Heart left ventricle (tissue), 13 donors: Measurements from ENCODE around the gene DPYSL5.

Source experiments
- CTCF ChIP-seq, 12 donors: fragments of 200-600 bp; sonication (generic) in 4 of 12; IDR thresholded peaks; one replicate each; pipeline versions ENCODE4 v1.5.0 to v1.8.0; 2018 to 2022; ENCODE audit warnings: antibody characterized with exemption in 12 of 12, mild to moderate bottlenecking in 5 of 12
- POLR2A ChIP-seq, 2 donors: fragments of 450-650 bp; IDR thresholded peaks; one replicate each; pipeline ENCODE4 v1.6.1; 2017; ENCODE audit warnings: antibody characterized with exemption in 2 of 2, mild to moderate bottlenecking in 2 of 2, moderate library complexity in 2 of 2
- donor health status: ischemic (EF 13 %, LVEDD 7.1; RV severe dilation, severe dysfunction).
- donor health status: DM: no; HTN: yes; CAD: no.
- donor health status: DM: no; HTN: no; CAD: no.
- donor health status: ischemic (EF 25% LVEDD 6.9; RV normal size, moderate dysfunction).
- donor health status: ischemic (EF 25% LVEDD 5.7; RV mildly dilated, moderate dysfunction).
- donor health status: ischemic (EF 35%, LVEDD 5.7; RV mildly dilated, moderate dysfunction).
- donor health status: nonischemic (EF 11% LVEDD 7.7; RV severe dilation, severe dysfunction).
- donor health status: DM: yes; HTN: yes; CAD: no.
- donor health status: PGD.
- donor health status: ischemic (EF 29% LVEDD 5.4; RV normal size, mild dysfunction).
- donor health status: nonischemic (EF 23%, LVEDD 6.1; RV moderate dilation, normal function).

- TF ChIP-seq CTCF (IDR thresholded peaks at IDR 0.05) (no peak), POLR2A (IDR thresholded peaks at IDR 0.05) (no peak)
Measured at GRCh38 chr2:26980971-26981370, 133.0 kb downstream of the DPYSL5 start.
